AG08395 (cell line): Measurements from ENCODE around the gene PGM1.

Source experiments
- DNase-seq: peaks from one replicate; pipeline ENCODE4 v3.0.0; 2012; ENCODE audit warnings: mixed read lengths, low spot score

The PGM1 gene

GRCh38 chr1:63701187-63701586 is 108.0 kb downstream of the PGM1 start:
- no peak for DNase-seq

- DNase-seq: no peak
Observed at GRCh38 chr1:63703701-63704107, 110.5 kb downstream of the PGM1 start.

GRCh38 chr1:63704443-63704842 is 111.2 kb downstream of the PGM1 start:
- no peak for DNase-seq

GRCh38 chr1:63705078-63705477 is 111.9 kb downstream of the PGM1 start:
- no peak for DNase-seq

DNA sequence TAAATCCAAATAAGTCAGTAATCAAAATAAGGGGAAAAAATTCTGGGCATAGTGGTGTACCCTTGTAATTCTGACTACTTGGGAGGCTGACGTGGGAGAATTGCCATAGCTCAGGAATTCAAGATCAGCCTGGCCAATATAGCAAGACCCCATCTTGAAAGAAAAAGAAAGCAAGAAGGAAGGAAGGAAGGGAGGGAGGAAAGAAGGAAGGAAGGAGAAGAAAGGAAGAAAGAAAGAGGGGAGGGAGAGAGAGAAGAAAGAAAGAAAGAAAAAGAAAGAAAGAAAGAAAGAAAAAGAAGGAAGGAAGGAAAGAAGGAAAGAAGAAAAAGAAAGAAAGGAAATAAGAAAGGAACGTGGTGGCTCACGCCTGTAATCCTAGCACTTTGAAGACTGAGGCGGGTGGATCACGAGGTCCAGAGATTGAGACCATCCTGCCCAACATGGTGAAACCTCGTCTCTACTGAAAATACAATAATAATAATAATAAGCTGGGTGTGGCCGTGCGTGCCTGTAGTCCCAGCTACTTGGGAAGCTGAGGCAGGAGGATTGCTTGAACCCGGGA is 116.1 kb downstream of the PGM1 start:
- no peak for DNase-seq
